ENCODE data around the gene PARP3. TPM values are rescaled to one million over a fixed set of nuclear protein-coding genes. Genes with fewer than 3 reads are reported as not detected.
"Not testable (repeated sequence)": the region's sequence is repeated elsewhere in the genome, so short reads cannot be mapped to it uniquely, and the experiment has no call there.

PARP3 gene
- total RNA-seq, result 10 to 100 TPM in 1 of 2 experiments, 1 to 10 TPM in 1; 9.7 to 11.7 TPM
- 1 to 10 TPM; 4.6 to 9.0 (median 5.5) TPM for polyA plus RNA-seq
- total RNA-seq, result 7.3 to 18.7 (median 13.3) reads per million in 6 experiments

- ATAC-seq (peak; percentile 91 to 93), DNase-seq (peak; percentile 97 to 100 (median 99))
- Mint-ChIP-seq H3K4me1 (peaks cover 16 to 47% (median 41%) of the 10 kb centered on the region in 4 donors), H3K4me3 (peak within 1 kb of the TSS; percentile 83 to 98 (median 93)), H3K27me3 (no peaks in the 10 kb centered on the region), H3K27ac (peak within 1 kb of the TSS; percentile 76 to 95 (median 91)), H3K36me3 (peaks cover 0 to 22% (median 4%) of the 10 kb centered on the region in 3 donors), H3K9me3 (no peaks in the 10 kb centered on the region)
- POLR2A ChIA-PET, result interaction anchor here (0.6 to 3.7 kb wide), 16 partner anchors 9 to 550 kb away, joined by 3 to 42 read pairs (median 4); partner anchors contain the start of genes ABHD14A, ABHD14B, DUSP7 and PCBP4
Observed at GRCh38 chr3:51941798-51942602, at the start of gene PARP3, which contains the start of gene RRP9. Gene PARP3, plus strand, starts transcription at chr3:51942363. Its CDS starts 993 bp downstream, at chr3:51943356. Gene RRP9, minus strand, starts transcription at chr3:51941904. Its CDS starts 37 bp downstream, at chr3:51941867.

GRCh38 chr3:51894391-51894790 is 47.8 kb upstream of the PARP3 start:
- Mint-ChIP-seq H3K36me3 (peaks cover 0 to 5% (median 0%) of the 10 kb centered on the region in 3 donors), H3K27me3 (peaks cover 3 to 41% (median 26%) of the 10 kb centered on the region in 5 donors), H3K4me3 (no peak overlapping the region), H3K9me3 (no peaks in the 10 kb centered on the region), H3K27ac (no peak overlapping the region), H3K4me1 (peaks cover 10 to 22% (median 15%) of the 10 kb centered on the region in 4 donors)
- ATAC-seq, result no peak
- no peak for DNase-seq
- POLR2A ChIA-PET, result no interaction called here

- H3K9me3 Mint-ChIP-seq, result no peaks in the 10 kb centered on the region
- no peak overlapping the region for H3K27ac Mint-ChIP-seq
- POLR2A ChIA-PET, result no interaction called here
Observed at GRCh38 chr3:51894939-51895338, 47.2 kb upstream of the PARP3 start.

GRCh38 chr3:51896607-51897305 is 45.4 kb upstream of the PARP3 start:
- H3K27ac Mint-ChIP-seq, result peak overlapping the region in 1 of 10 donors; percentile 13
- H3K9me3 Mint-ChIP-seq, result no peaks in the 10 kb centered on the region
- peaks cover 5 to 51% (median 26%) of the 10 kb centered on the region in 5 donors for H3K27me3 Mint-ChIP-seq
- H3K4me1 Mint-ChIP-seq, result peaks cover 4 to 6% (median 6%) of the 10 kb centered on the region in 4 donors
- ATAC-seq (no peak), DNase-seq (no peak)
- H3K4me3 Mint-ChIP-seq, result no peak overlapping the region
- POLR2A ChIA-PET, result no interaction called here
- no peaks in the 10 kb centered on the region for H3K36me3 Mint-ChIP-seq

More at GRCh38 chr3:51894939-51895338, 47.2 kb upstream of the PARP3 start:
- H3K27me3 Mint-ChIP-seq, result peaks cover 3 to 42% (median 26%) of the 10 kb centered on the region in 5 donors
- ATAC-seq, result no peak
- H3K36me3 Mint-ChIP-seq, result peaks cover 0 to 5% (median 0%) of the 10 kb centered on the region in 3 donors
- no peak for DNase-seq
- no peak overlapping the region for H3K4me3 Mint-ChIP-seq
- peaks cover 10 to 22% (median 15%) of the 10 kb centered on the region in 4 donors for H3K4me1 Mint-ChIP-seq

GRCh38 chr3:51897391-51897790 is 44.8 kb upstream of the PARP3 start:
- POLR2A ChIA-PET, result no interaction called here
- no peak for DNase-seq
- no peak for ATAC-seq
- Mint-ChIP-seq H3K4me1 (peaks cover 0 to 2% (median under 1%) of the 10 kb centered on the region in 4 donors), H3K27ac (peak overlapping the region in 1 of 10 donors; percentile 60), H3K27me3 (peaks cover 6 to 56% (median 26%) of the 10 kb centered on the region in 5 donors), H3K9me3 (no peaks in the 10 kb centered on the region), H3K36me3 (no peaks in the 10 kb centered on the region), H3K4me3 (no peak overlapping the region)

GRCh38 chr3:51900043-51900442 is 42.1 kb upstream of the PARP3 start:
- Mint-ChIP-seq H3K9me3 (peaks cover 0 to 10% (median 2%) of the 10 kb centered on the region in 9 donors), H3K27me3 (peaks cover 10 to 71% (median 39%) of the 10 kb centered on the region in 5 donors)
- H3K36me3 Mint-ChIP-seq, DNase-seq, H3K4me3 Mint-ChIP-seq, H3K27ac Mint-ChIP-seq, ATAC-seq, H3K4me1 Mint-ChIP-seq, POLR2A ChIA-PET: not testable (repeated sequence)

GRCh38 chr3:51902361-51902760 is 39.8 kb upstream of the PARP3 start:
- Mint-ChIP-seq H3K9me3 (peaks cover 0 to 26% (median 5%) of the 10 kb centered on the region in 9 donors), H3K27ac (peak overlapping the region in 1 of 10 donors; percentile 6), H3K36me3 (peaks cover 0 to 16% (median 14%) of the 10 kb centered on the region in 3 donors), H3K27me3 (peaks cover 16 to 69% (median 31%) of the 10 kb centered on the region in 5 donors)
- ATAC-seq, H3K4me3 Mint-ChIP-seq, H3K4me1 Mint-ChIP-seq, DNase-seq, POLR2A ChIA-PET: not testable (repeated sequence)

GRCh38 chr3:51904034-51904823 is 37.9 kb upstream of the PARP3 start:
- Mint-ChIP-seq H3K27me3 (peaks cover 16 to 62% (median 28%) of the 10 kb centered on the region in 5 donors), H3K27ac (no peak overlapping the region), H3K36me3 (peaks cover 0 to 23% (median 22%) of the 10 kb centered on the region in 3 donors), H3K4me1 (no peaks in the 10 kb centered on the region), H3K4me3 (no peak overlapping the region), H3K9me3 (peaks cover 0 to 44% (median 12%) of the 10 kb centered on the region in 9 donors)
- no peak for DNase-seq
- POLR2A ChIA-PET, result no interaction called here
- ATAC-seq, result no peak

- H3K9me3 Mint-ChIP-seq, result peaks cover 0 to 50% (median 14%) of the 10 kb centered on the region in 9 donors
Observed at GRCh38 chr3:51908026-51908425, 34.1 kb upstream of the PARP3 start.

GRCh38 chr3:51916418-51916817 is 25.7 kb upstream of the PARP3 start:
- Mint-ChIP-seq H3K4me1 (no peaks in the 10 kb centered on the region), H3K4me3 (no peak overlapping the region), H3K36me3 (no peaks in the 10 kb centered on the region), H3K27ac (no peak overlapping the region), H3K27me3 (peaks cover 0 to 18% (median 3%) of the 10 kb centered on the region in 5 donors), H3K9me3 (no peaks in the 10 kb centered on the region)
- POLR2A ChIA-PET, result interaction anchor here (0.7 kb wide), 2 partner anchors 51 to 119 kb away, joined by 3 read pairs; no protein-coding TSS in a partner anchor
- ATAC-seq (no peak), DNase-seq (no peak)

More at GRCh38 chr3:51908026-51908425, 34.1 kb upstream of the PARP3 start:
- Mint-ChIP-seq H3K4me3 (no peak overlapping the region), H3K4me1 (no peaks in the 10 kb centered on the region), H3K36me3 (peaks cover 3 to 26% (median 25%) of the 10 kb centered on the region in 3 donors), H3K27ac (no peak overlapping the region), H3K27me3 (peaks cover 10 to 33% (median 22%) of the 10 kb centered on the region in 5 donors)
- no peak for DNase-seq
- POLR2A ChIA-PET, result no interaction called here
- ATAC-seq, result no peak

- Mint-ChIP-seq H3K4me3 (no peak overlapping the region), H3K4me1 (no peaks in the 10 kb centered on the region), H3K36me3 (no peaks in the 10 kb centered on the region), H3K27me3 (peaks cover 0 to 17% (median 7%) of the 10 kb centered on the region in 5 donors), H3K9me3 (no peaks in the 10 kb centered on the region), H3K27ac (no peak overlapping the region)
- DNase-seq (no peak), ATAC-seq (no peak)
- POLR2A ChIA-PET, result no interaction called here
Observed at GRCh38 chr3:51921081-51921578, 21.0 kb upstream of the PARP3 start.
